ENCODE results near the gene TMEM229B.
A peak's percentile ranks its signal among the peaks of the same experiment; 100 is the strongest.
"Not testable (repeated sequence)": the region's sequence is repeated elsewhere in the genome, so short reads cannot be mapped to it uniquely, and the experiment has no call there.

The TMEM229B gene

GRCh38 chr14:67456732-67457131 lies 31.8 kb downstream of the TMEM229B start:
- DNase-seq (ENCODE audit: low spot score) = no peak

DNA sequence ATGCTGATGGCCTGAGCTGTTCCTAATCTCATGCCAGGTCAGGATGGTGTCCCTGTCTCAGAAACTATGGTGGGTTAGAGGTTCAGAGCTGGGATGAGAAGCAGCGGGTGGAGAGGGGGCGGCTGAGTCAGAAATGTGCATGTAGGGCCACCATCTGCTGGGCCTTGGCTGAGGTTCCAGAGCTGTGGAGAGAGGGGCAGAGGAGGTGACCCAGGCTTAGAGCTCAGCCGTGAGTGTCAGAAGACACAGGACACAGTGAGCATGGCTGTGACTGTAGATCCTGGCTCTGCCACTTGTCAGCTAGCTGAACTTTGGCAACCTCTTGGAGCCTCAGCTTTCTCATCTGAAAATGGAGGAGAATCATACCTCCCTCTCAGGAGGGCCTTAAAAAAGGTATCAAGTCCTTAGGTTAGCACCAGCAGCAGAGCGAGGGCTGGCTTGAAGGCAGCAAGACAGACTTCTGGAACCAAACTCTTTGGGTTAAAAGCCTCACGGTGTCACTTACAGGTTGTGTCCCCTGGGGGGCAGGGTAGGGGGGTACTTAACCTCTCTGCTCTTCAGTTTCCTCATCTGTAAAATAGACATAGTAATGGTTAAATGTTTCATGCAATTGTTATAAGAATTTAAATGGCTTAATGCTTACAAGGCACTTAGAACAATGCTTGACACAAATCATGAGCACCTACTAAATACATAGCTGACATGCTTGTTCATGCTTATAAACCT lies 34.8 kb downstream of the TMEM229B start:
- no peak for DNase-seq (ENCODE audit: low spot score)

DNA sequence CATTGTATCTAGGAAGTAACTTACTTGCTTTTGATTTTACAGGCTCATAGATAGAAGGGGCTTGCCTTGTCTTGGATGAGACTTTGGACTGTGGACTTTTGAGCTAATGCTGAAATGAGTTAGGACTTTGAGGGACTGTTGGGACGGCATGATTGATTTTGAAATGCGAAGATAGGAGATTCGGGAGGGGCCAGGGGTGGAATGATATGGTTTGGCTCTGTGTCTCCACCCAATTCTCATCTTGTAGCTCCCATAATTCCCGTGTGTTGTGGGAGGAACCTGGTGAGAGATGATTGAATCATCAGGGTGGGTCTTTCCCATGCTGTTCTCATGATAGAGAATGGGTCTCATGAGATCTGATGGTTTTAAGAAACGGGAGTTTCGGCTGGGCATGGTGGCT lies 36.9 kb downstream of the TMEM229B start:
- DNase-seq (ENCODE audit: low spot score) = not testable (repeated sequence)

DNA sequence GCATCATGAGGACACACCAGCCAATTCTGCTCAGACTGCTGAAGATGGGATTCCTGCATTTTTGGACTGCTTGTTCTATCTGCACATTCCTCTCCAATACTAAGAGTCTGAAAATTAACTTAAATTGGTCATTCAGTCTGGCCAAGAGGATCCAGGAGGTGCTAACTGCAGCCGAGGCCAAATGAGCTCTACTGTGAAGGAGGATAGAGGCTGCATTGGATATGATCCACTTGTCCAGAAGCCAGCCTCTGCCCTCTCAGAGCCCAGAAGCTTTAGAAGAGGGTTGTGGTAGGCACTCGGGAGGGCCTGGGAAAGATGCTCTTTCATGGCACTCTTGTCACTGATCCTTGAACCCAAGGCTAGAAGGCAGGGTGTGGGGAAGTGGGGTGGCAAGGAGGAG lies 39.4 kb downstream of the TMEM229B start:
- no peak for DNase-seq (ENCODE audit: low spot score)

- no peak for DNase-seq (ENCODE audit: low spot score)
These were observed 41.5 kb downstream of the TMEM229B start for GRCh38 chr14:67447033-67447381.

- DNase-seq (ENCODE audit: low spot score) = no peak
These were observed 42.0 kb downstream of the TMEM229B start for GRCh38 chr14:67446371-67447032.

GRCh38 chr14:67444395-67444794 lies 44.1 kb downstream of the TMEM229B start:
- DNase-seq (ENCODE audit: low spot score) = no peak

- no peak for DNase-seq (ENCODE audit: low spot score)
These were observed 46.2 kb downstream of the TMEM229B start for GRCh38 chr14:67442139-67442906.

DNA sequence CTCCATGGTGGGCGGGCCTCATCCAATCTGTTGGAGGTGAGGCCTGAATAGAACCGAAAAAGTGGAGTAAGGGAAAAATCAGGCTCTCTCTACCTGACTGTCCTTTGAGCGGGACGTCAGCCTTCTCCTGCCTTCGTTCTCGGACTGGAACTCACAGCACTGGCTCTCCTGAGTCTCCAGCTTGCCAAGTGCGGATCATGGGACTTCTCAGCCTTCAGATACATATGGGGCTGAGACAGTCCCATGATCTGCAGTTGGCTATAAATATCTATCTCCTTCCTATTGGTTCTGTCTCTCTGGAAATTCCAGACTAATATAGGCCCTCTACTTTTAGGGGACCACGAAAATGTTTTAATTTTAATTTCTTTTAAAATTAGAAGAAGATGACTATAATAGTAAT lies 46.8 kb downstream of the TMEM229B start:
- DNase-seq (ENCODE audit: low spot score) = no peak

GRCh38 chr14:67441256-67441655 lies 47.3 kb downstream of the TMEM229B start:
- DNase-seq (ENCODE audit: low spot score) = no peak

GRCh38 chr14:67440513-67440912 lies 48.0 kb downstream of the TMEM229B start:
- DNase-seq (ENCODE audit: low spot score) = no peak

DNA sequence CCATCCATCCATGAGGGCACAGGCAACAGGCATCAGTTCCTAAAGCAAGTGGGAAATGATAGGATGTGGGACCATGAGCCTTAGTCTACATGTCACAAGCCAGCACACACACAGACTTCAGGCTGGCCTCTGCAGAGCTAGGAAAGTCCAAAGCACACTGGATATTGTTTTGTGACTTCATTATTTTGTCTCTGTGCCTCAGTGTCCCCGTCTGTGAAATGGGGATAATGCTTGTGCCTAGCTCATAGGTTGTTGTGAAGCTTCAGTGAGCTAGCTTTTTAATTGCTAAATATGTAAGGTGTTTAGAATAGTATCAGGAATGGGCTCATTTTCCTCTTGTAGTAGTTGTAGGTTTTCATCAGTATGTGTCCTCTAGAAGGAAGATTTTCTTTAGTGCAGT lies 49.6 kb downstream of the TMEM229B start:
- DNase-seq (ENCODE audit: low spot score) = no peak

DNA sequence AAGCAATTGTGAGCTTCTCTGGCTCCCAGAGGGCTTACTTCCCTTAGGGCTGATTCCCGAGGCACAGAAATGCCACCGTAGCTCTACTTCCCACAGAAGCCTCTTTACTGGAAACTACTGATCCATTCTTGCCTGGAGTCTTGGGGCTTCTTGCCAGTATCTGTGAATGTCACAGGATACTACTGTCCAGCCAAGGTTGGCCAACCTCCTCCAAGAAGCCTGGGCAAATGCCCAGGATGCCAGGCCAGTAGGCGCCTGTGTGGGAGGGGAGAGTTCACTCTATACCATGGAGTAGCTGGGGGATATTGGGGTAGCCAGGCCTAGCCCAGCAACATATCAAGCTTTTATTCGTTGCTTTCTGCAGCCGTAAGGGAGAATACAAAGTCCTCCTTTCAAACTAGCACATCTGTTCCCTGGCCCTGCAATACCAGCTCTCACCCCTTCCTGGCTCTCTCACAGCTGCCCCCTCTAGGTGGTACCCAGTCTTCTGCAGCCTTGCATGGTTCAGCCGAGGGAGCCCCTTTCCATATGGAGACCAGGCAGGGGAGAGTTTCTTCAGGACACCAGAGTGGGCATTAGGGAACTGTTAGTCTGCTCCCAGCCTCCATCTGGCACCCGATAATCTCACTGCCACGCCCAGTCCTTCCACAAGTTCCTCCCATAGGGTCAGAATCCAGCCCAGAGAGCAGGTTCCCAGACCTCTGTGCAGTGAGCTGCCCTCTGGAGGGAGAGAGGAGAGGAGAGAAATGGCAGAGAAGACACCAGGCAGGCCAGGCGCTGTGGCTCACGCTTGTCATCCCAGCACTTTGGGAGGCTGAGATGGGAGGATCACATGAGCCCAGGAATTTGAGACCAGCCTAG lies 52.3 kb downstream of the TMEM229B start:
- no peak for DNase-seq (ENCODE audit: low spot score)

- no peak for DNase-seq (ENCODE audit: low spot score)
These were observed 52.9 kb downstream of the TMEM229B start for GRCh38 chr14:67435603-67436002.

DNA sequence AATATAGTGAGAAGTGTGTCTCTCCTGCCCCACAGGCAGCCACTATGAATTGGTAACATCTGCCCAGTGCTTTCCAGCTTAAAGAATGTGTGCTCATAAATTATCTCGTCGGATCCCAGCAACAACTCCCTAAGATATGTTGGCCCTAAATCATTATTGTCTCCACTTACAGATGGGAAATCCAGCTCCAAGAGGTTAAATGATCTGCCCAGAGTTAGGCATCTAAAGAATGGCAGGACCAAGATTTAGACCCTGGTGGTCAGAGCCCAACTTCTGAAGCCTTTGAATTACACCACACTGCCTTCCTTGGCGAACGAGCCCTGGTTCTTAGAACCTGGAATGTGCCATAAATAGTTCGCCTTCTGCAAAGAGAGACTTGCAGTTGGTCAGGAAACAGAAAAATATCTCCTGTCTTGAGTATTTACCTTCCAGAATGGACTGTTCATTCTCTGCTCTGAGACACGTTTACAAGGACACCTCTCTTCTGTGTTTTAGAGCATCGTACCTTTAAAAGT lies 56.4 kb downstream of the TMEM229B start:
- no peak for DNase-seq (ENCODE audit: low spot score)

- DNase-seq (ENCODE audit: low spot score) = no peak
These were observed 58.9 kb downstream of the TMEM229B start for GRCh38 chr14:67429510-67430205.

DNA sequence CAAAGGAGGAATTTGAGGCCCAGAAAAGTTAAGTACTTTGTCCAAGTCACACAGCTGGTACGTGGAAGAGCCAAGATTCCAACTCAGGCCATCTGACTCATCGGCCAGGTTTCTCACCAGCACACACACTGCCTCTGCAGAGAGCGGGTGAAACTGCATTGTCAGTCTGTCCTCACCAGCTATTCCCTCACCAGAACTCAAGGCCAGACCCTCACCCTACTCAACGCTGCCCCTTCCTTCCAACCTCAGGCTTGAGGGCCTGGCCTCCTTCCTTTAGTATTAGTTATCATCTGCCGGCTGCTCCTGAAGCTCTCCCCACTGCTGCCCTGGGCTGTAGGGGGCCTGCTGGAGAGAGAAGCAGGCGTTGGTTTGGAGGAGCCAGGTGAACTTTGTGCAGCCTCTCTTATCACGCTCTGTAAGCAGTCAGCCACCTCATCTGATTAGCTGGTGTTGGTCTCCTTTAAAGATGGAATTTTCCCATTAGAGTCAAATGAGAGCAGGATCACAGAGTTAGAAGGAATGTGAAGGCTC lies 60.0 kb downstream of the TMEM229B start:
- no peak for DNase-seq (ENCODE audit: low spot score)

- peak; percentile 75 for DNase-seq (ENCODE audit: low spot score)
These were observed 61.4 kb downstream of the TMEM229B start for GRCh38 chr14:67426983-67427606.

GRCh38 chr14:67426161-67426560 lies 62.4 kb downstream of the TMEM229B start:
- DNase-seq (ENCODE audit: low spot score) = no peak

DNA sequence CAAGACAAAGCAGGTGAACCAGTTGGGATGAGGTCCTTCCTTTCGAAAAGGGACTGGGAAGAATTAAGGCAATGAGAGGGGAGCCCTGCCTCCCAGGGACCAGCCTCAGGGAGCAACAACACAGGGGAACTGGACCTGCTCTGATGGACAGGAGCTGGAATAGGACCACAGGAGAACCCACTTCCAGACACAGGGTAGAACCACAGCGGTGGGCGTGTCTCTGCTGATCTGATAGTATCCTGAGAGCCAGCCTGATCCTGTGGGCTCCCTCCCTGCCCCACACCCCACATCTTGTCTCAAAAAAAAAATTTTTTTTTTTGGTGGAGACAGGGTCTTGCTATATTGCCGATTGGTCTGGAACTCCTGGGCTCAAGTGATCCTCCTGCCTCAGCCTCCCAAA lies 62.9 kb downstream of the TMEM229B start:
- no peak for DNase-seq (ENCODE audit: low spot score)
